HG02885 (cell line): Measurements from ENCODE around the gene NPAS3.

ENCODE experiments used
- ATAC-seq: cut with Tn5 transposase; IDR thresholded peaks from one replicate; pipeline ENCODE4 v1.9.1; 2021; ENCODE audit warnings: mild to moderate bottlenecking; ENCODE audit not compliant: unreplicated experiment, poor library complexity

The NPAS3 gene

GRCh38 chr14:33679461-33680225, 741.0 kb downstream of the NPAS3 start:
- no peak for ATAC-seq

- ATAC-seq, result no peak
Measured at GRCh38 chr14:33680873-33681272, 742.2 kb downstream of the NPAS3 start.

GRCh38 chr14:33682760-33683159, 744.1 kb downstream of the NPAS3 start:
- ATAC-seq, result no peak

GRCh38 chr14:33685026-33685425, 746.3 kb downstream of the NPAS3 start:
- ATAC-seq, result no peak

GRCh38 chr14:33685698-33686097, 747.0 kb downstream of the NPAS3 start:
- no peak for ATAC-seq

GRCh38 chr14:33686218-33686617, 747.5 kb downstream of the NPAS3 start:
- ATAC-seq, result no peak

DNA sequence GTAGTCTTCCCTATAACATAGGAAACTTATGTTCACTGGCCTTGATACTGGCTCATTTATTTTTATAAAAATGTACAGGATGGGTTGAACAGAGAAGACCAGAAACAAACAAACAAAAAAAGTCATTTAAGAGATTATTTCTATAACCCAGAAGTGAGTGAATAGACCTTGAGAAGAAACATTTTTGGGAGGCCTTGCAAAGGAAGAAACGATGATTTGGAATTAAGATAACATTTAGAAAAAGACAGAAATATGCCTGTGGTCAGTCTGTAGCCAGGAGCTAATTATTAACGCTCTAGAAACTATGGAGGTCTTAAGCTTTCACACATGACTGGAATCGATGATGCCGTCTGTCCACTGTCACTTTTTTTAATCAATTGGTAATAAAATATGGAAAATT, 748.2 kb downstream of the NPAS3 start:
- no peak for ATAC-seq

- no peak for ATAC-seq
Measured at GRCh38 chr14:33689680-33690079, 751.0 kb downstream of the NPAS3 start.

GRCh38 chr14:33691907-33692306, 753.2 kb downstream of the NPAS3 start:
- no peak for ATAC-seq

DNA sequence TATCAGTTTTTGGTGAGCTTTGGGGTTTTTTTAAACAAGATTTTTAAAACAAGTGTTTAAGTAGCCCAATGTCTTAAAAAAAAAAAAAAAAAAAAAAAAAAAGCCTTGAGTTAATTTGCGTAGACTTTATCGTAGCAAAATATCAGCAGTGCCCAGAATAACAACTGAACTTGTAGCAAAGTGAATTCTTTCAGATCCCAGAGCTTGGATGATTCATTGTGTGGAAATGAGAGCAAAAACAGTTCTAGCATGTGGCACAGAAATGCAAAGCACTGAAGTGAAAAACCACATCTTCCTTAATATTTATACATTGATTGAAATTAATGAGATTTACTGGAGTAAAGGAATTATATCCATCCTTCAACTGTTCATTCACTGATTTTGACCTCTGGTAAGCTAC, 754.1 kb downstream of the NPAS3 start:
- ATAC-seq, result no peak

DNA sequence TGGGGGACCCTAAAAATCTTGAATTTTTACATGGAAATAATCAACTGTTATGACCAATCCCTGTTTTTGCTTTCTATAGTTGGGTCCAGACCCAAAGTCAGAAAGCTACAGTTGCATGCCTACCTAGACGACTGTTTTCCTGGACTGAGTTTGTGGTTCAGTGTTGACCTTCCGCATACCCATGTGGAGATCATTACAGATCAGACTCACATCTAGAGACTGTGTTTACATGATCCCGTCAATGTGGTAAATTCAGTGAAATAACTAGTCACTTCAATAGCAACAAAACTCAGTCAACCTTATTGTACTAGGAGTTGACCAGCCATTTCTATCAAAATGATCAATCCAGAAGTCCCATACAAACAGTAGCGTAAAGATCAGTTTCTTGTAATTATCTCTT, 754.6 kb downstream of the NPAS3 start:
- no peak for ATAC-seq

- ATAC-seq, result no peak
Measured at GRCh38 chr14:33696165-33696564, 757.5 kb downstream of the NPAS3 start.

DNA sequence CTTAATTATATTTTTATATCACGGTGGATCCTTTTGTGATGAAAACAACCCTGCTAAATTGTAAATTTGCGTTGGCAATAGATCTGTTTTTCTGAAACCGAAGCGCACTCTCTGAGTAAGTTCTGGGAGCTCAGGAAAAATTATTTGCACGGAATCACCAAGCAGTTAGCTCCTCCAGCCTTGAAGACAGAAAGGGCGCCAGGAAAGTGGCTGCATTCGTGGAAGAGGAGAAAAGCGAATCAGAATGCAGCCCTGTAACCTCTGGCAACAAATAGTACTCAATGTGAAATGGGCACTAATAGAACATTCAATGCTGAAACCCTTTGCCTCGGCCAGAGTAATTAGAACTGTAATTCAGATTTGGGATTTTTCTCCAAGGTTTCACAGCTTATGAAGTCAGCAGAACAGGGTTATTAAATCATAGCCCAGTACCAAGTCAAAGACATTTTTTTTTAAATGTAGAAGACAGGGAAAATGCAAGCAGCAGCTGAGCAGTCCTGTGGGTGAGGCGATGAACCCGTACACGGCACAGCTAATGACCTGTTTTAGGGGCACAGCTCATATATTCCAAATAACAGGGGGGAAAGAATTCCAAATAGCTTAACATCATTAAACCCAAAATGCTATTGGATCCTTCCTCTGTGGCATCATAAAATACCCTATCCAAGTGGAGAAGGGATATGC, 760.8 kb downstream of the NPAS3 start:
- no peak for ATAC-seq

DNA sequence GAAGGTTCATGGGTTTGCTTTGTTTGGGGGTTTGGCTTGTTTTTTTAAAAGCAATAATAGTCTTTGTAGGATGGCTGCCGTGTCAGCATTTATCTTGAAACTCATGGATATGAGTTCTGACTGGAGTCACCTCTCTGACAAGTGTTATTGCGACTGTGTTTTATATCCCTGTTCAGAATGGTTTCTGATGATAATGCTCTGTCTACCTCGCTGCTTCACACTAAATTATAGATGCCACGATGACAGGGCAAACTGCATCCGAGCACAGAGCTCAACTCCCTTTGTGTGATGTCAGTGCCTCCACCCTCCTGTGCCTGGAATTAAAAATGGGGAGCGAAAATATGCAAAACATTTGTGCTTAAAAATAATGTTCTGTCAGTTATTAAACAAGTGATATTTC, 761.4 kb downstream of the NPAS3 start:
- no peak for ATAC-seq

DNA sequence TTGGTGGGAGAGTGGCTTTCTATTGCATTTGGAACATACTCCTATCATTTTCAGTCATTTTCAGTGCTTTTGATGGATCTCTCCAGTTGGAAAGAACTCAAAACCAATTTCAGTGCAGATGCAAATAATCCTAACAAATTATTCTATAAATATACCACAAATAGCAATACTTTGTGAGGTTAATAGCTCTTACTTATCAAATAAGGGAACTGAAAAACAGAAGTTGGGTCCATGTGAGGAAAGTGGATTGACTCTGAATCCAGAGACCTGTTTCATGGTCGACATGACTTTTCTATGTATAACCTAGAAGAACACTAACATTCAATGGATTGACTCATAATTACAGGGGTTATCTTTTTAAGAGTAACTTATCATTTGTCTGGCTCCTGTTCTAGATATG, 763.6 kb downstream of the NPAS3 start:
- no peak for ATAC-seq

DNA sequence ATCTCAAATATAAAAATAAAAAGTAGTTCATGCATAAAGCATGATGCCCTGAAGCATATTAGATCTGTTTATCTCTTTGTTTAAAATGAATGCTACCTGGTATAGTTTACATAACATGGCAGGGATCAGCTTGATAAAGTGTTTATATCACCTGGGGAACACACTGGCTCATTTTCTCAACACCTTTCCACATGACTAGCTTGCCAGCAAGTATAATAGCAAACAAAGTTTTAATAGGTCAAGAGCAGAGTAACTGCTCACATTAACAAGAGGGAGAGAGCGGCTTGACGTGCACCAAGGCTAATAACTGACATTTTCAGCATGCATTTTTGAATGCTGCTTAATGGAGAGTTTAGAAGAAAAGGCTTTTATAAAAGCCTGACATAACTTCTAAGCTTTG, 765.8 kb downstream of the NPAS3 start:
- ATAC-seq, result no peak

GRCh38 chr14:33705490-33705889, 766.8 kb downstream of the NPAS3 start:
- ATAC-seq, result no peak

DNA sequence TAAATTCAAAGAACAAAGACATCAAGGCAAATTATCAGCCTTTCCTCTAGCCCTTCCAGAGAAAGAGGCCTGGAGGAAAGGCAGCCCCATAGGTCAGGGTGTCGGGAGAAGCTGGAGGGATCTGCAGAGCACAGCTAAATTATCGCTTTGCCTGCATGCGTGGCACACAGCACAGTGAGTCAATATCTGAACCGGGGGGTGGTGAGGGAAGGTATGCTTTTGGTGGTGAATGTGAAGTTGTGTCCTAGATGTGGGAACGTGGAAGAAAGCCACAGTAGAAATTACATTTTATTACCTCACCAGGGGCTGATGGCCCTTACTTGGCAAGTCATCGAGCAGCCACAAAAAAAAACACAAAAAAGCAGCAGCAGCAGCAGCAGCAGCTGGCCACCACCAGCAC, 769.0 kb downstream of the NPAS3 start:
- ATAC-seq, result no peak

GRCh38 chr14:33709283-33709682, 770.6 kb downstream of the NPAS3 start:
- no peak for ATAC-seq

GRCh38 chr14:33709711-33710110, 771.0 kb downstream of the NPAS3 start:
- ATAC-seq, result no peak

- ATAC-seq, result no peak
Measured at GRCh38 chr14:33710273-33710672, 771.6 kb downstream of the NPAS3 start.

DNA sequence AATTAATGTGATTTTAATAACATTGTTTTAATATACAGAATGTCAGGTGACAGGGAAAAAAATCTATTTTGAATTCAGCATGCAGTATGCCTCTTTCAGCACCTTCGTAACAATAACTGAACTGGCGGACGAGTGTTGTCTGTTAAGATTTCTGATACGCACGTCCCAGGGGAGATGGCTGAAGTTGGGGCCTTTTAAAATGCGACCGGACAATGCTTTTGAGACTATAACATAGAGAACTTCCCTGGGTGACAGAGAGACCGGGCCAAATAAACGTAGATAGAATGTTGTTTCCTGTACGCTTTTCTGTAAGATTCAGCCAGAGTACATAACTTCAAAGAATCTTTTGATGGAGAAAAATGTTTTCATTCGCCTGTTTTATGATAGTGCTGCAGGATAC, 772.5 kb downstream of the NPAS3 start:
- no peak for ATAC-seq
